ENCODE measurements around the gene PAX3.
"Not testable (repeated sequence)": the region's sequence is repeated elsewhere in the genome, so short reads cannot be mapped to it uniquely, and the experiment has no call there.

Gene PAX3

GRCh38 chr2:222205136-222205535, 93.7 kb downstream of the PAX3 start:
- DNase-seq = no peak

GRCh38 chr2:222203041-222203440, 95.8 kb downstream of the PAX3 start:
- DNase-seq = no peak

- no peak for DNase-seq
Observed at GRCh38 chr2:222196159-222196558, 102.6 kb downstream of the PAX3 start.

GRCh38 chr2:222194669-222195068, 104.1 kb downstream of the PAX3 start:
- DNase-seq = no peak

GRCh38 chr2:222193328-222193983, 105.3 kb downstream of the PAX3 start:
- DNase-seq = no peak

GRCh38 chr2:222180619-222181018, 118.2 kb downstream of the PAX3 start:
- no peak for DNase-seq

GRCh38 chr2:222179592-222179991, 119.2 kb downstream of the PAX3 start:
- DNase-seq = no peak

GRCh38 chr2:222178450-222178849, 120.3 kb downstream of the PAX3 start:
- no peak for DNase-seq

GRCh38 chr2:222176890-222177289, 121.9 kb downstream of the PAX3 start:
- no peak for DNase-seq

GRCh38 chr2:222174450-222174849, 124.3 kb downstream of the PAX3 start:
- no peak for DNase-seq

- DNase-seq = no peak
Observed at GRCh38 chr2:222169346-222169745, 129.5 kb downstream of the PAX3 start.

- no peak for DNase-seq
Observed at GRCh38 chr2:222167762-222168161, 131.0 kb downstream of the PAX3 start.

- no peak for DNase-seq
Observed at GRCh38 chr2:222160944-222161343, 137.9 kb downstream of the PAX3 start.

- no peak for DNase-seq
Observed at GRCh38 chr2:222160125-222160524, 138.7 kb downstream of the PAX3 start.

GRCh38 chr2:222159221-222159620, 139.6 kb downstream of the PAX3 start:
- no peak for DNase-seq

GRCh38 chr2:222155003-222155664, 143.7 kb downstream of the PAX3 start:
- not testable (repeated sequence) for DNase-seq

All from activated CD4-positive, alpha-beta T cell treated with anti-CD3 and anti-CD28 coated beads, Interleukin-2, Interleukin-6, amounts not matched to agents 100 ng/mL and 50 ng/mL, durations not matched to agents 16 hours and 8 hours (primary cell).